Activated CD8-positive, alpha-beta memory T cell treated with anti-CD3 and anti-CD28 coated beads, Interleukin-2, amount 50 U/mL, for 48 hours (primary cell): ENCODE results near the gene DDOST.
"Not testable (repeated sequence)": the region's sequence is repeated elsewhere in the genome, so short reads cannot be mapped to it uniquely, and the experiment has no call there.

ENCODE experiments used
- DNase-seq: peaks from one replicate; pipeline ENCODE4 v3.0.0-alpha.2; 2020

Gene DDOST

DNA sequence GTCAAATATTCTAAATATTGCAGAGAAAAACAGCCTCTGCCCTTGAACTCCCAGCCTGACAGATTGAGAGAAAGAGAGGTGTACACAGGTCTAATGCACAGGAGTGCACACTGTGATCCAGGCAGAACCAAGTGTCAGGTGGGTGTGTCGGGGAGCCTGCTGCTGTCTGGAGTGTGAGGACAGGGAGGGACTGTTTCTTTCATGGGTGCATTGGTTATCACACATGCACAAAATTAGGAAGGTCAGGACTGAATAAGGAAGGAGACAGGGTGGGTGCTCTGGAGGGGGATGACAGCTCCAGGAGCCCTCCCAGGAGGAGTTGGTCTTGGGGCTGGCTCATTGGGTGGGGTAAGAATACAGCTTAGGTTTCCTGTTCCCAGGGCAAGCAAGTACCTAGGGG is 41.2 kb downstream of the DDOST start:
- no peak for DNase-seq

DNA sequence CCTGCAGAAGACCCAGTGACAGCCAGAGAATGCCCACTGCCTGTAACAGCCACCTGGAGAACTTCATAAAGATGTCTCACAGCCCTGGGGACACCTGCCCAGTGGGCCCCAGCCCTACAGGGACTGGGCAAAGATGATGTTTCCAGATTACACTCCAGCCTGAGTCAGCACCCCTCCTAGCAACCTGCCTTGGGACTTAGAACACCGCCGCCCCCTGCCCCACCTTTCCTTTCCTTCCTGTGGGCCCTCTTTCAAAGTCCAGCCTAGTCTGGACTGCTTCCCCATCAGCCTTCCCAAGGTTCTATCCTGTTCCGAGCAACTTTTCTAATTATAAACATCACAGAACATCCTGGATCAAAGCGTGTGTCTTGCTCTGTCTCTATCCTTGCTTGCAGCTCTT is 42.6 kb downstream of the DDOST start:
- DNase-seq = no peak

DNA sequence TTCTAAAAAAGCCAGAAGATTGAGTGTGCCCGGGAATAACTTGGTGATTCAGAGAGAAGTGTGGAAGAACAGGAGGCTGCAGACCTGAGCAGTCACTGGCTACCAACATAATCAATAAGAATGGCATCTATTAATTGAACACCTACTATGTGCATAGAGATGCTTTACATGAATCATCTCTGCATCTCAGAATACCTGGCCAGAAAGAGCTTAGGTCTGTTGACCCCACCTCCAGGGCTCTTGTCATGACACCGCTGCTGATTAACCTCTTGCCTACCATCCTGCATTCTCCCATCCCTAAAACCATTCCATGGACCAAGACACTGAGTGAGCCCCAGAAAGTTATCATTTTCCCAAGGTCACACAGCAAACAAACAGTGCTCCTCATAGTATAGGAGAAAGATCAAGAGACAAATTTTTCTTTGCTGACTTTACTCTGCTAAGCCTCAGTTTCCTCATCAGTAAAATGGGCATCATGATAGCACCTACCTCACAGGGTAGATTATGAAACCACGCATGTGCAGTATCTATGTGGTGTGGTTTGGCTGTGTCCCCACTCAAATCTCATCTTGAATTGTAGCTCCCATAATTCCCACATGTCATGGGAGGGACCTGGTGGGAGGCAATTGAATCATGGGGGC is 44.2 kb downstream of the DDOST start:
- DNase-seq = no peak

DNA sequence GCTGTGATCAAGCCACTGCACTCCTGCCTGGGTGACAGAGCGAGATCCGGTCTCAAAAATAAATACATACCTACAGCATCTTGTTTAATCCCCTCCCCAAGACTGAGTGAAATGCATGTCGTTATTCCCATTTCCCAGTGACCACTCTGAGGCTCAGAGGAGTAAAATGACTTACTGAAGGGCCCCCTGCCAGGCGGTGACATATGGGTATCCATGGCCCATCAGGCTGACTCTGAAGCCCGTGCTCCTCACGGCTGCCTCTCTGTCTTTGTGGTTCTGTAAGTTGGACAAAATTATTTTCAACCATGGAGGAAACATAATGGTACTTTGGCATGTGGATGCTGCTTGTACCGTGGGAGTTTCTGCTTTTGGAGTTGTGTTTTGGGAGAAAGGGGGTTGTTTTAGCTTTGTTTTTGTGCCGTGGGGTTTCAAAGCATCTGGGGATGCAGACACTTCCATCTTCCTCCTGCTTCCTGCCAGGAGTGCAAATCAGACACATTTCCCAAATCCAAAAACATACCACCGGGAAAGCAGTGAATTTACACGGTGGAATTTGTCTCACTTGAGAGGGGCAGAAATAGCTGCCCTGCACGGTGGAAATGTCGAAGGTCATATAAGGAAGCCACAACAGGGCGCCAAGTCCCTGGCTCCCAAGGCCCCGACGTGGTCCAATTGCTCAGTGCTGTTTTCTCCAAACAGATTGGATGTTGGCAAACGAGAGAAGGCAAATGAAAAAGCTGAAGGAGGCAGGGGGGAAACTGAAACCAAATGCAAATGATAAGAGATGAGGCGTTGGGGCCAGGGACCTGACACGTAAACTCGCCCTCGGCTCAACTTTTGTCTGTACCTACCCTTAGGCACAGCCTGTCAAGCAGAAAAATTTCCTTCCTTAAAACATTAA is 45.0 kb downstream of the DDOST start:
- DNase-seq = no peak

DNA sequence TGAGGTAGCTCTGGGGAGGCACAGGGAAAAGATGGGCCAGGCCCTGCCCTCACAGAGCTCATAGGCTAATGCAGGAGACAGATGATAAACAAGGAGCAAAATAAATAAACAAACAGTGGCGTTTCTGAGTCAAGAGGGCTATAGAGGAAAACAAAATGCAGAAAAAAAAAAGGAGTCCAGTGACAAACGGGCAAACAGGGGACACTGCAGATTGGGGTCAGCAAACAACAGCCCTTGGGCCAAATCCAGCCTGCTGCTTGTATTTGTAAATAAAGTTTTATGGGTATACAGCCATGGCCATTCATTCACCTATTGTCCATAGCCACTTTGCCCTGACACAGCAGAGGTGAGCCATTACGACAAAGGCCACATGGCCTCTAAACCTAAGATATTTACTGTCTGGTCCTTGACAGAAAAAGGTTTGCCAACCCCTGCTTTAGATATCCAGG is 47.0 kb downstream of the DDOST start:
- DNase-seq = no peak

DNA sequence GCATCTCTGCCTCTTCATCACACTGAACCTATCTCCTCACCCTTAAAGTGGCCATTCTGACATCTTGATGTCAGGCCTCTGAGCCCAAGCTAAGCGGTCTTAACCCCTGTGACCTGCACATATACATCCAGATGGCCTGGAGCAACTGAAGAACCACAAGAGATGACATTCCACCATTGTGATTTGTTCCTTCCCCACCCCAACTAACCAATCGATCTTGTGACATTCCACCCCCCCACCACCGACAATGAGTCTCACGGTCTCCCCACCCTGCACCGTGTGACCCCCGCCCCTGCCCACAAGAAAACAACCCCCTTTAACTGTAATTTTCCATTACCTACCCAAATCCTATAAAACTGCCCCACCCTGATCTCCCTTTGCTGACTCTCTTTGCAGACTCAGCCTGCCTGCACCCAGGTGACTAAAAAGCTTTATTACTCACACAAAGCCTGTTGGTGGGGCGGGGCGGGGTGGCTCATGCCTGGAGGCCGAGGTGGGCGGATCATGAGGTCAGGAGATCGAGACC is 48.9 kb downstream of the DDOST start:
- DNase-seq = no peak

DNA sequence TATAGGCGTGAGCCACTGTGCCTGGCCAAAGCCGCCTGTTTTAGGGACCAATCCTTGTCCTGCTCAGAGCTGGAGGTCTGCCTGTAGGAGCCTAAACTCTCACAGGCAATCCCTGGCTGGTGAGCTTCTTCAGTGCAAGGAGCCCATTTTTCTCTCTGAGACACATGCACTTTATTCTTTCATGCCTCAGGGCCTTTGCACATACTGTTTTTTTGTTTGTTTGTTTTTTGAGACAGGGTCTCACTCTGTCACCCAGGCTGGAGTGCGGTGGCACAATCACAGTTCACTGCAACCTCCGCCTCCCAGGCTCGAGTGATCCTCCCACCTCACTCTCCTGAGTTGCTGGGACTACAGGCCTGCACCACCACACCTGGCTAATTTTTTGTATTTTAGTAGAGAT is 49.5 kb downstream of the DDOST start:
- no peak for DNase-seq

DNA sequence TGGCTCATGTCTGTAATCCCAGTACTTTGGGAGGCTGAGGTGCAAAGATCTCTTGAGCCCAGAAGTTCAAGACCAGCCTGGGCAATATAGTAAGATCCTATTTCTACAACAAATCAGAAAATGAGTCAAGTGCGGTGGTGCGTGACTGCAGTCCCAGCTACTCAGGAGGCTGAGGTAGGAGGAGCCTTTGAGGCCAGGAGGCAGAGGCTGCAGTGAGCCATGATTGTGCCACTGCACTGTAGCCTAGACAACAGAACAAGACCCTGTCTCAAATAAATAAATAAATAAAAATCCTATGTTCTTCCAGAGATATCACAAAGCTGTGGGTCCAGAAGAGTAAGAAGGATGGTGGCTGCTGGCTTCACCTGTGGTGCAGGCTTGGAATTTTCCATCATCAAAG is 50.2 kb downstream of the DDOST start:
- DNase-seq = no peak

DNA sequence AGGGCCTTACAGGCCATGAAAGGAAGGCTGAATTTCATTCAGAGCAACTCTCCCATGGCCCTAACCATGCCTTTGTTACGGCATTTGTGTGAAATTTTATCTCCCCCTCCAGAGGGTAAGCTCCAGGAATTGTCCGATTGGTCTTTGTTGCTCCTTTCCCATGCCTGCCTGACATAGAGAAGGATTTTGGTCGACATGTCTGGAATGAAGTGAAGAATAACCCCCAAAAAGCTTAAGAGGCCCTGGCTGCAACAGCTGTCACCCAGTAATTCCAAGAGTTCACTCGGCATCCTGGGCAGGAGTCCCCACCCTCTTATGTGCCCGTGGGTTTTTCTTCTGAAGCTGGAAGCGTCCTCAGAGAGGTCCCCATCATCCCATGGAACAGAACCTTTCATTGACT is 51.6 kb downstream of the DDOST start:
- no peak for DNase-seq

DNA sequence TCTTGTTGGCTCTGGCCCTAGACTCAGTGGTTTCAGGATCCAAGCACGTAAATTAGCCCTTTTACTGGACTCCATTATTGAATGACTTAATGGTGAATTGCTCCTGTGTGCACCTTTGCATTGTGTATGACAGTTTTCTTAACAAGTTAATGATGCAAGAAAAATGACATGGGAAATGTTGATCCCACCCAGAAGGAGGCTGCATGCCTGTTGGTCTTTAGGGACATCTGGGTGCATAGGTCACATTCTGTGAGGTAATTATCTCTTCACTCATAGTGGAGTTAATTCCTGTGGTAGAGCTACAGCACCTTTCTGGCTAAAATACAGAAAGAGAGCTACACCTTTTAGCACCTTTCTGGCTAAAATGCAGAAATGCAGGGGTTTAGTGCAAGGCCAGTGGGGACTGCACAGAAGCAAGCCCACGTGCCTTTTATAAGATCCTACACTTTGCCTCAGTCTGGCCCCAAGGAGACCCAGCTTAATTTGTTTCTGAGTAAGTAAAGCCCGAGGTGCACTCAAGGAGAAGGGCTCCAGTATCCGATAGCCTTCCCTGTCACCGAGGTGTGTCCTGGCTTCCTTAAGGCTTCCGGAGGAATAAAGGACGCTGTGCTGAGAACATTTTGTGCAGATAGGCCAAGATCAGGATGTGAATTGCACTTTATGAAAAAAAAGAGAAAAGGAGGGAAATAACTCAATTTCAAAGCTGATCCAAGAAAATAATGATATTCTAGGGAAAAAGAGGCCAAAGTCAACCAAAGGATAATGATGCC is 54.2 kb downstream of the DDOST start:
- not testable (repeated sequence) for DNase-seq

DNA sequence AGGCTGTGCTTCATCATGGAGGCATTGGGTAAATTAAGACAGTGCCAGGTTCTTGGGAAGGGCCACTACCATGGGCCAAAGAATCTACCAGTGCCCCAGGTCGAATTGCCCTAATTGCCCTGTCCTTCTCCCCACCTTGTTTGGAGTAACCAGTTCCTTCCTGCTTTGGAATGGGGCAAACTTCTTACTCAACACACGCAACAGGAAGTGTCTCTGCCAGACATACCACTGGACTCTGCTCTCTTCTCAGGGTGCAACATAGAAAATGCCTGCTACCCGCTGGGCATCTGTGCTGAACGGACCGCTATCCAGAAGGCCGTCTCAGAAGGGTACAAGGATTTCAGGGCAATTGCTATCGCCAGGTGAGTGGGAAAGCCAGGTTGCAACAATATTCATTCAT is 56.5 kb downstream of the DDOST start:
- DNase-seq = no peak

DNA sequence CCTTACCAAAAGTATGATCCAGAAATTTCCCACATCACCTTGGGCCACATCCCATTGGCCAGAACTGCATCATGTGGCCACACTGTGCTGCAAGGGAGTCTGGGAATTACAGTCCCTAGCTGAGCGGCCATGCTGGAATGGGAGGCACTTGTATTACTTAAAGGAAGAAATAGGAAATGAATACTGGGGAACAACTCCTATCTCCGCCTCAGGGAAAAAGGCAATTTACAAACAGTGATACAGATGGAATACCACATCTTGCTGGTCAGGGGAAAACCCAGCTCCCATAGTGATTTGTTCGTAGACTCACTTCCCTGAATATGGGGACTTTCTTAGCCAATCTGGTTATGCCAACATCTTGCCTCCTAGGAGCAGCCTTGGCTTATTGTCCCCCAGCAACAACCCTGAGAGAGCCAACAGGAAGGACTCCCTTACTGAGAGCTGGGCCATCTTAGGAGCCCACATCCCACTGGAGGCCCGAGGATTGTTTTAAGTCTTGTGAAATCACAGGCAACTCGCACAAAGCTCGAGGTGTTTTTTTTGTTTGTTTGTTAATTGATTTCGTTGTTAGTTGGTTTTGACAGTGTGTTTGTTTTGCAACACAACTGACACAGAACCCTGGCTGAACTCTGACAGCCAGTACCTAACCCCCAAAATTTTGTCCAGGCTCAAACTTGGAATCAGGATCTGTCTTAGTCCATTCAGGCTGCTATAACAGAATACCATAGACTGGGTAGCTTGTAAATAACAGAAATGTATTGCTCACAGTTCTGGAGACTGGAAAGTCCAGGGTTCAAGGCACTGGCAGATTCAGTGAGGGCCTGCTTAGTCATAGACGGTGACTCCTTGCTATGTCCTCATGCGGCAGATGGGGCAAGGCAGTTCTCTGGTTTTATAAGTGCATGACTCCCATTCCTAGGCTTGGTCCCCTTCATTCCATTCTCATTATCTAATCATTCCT is 57.4 kb downstream of the DDOST start:
- DNase-seq = no peak

DNA sequence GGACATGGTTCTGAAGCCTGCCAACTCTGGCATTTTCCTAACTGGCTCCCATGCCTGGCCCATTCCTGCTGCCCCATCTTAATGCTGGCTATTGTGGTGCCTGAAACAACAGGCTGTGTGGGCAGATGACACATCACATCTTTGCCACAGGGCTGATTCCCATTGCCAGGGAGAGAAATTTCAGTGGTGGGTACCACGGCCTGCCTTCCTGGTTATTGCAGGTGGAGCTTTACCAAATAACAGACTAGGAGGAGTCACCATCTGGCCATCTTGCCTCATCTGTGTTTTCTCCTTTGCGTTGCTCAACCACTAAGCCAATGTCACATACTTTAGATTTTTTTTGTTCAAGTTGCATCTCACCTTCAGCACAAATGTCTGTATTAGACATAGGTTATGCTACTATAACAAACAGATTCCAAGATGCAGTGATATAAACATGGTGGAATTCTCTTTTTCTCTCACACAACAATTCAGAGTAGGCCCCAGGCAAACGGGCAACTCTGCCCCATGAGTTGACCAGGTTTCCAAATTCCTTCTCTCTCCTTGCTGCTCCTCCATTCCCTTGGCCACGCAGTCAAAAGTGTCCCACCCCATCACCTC is 58.2 kb downstream of the DDOST start:
- DNase-seq = no peak
